NOMO-1 treated with DMSO at 0.1 percent for 48 hours (cell line): Measurements from ENCODE around the gene ARHGAP18.

ENCODE experiments used
- DNase-seq: peaks from one replicate; lab custom pipeline; 2025; ENCODE audit not compliant: unreplicated experiment; lab: John Stamatoyannopoulos, UW

ARHGAP18 gene

GRCh38 chr6:129621252-129621651, 88.7 kb downstream of the ARHGAP18 start:
- DNase-seq = no peak

- DNase-seq = no peak
These were observed 89.8 kb downstream of the ARHGAP18 start for GRCh38 chr6:129620234-129620610.

GRCh38 chr6:129619579-129620233, 90.3 kb downstream of the ARHGAP18 start:
- DNase-seq = no peak

GRCh38 chr6:129617986-129618385, 92.0 kb downstream of the ARHGAP18 start:
- DNase-seq = no peak

- DNase-seq = no peak
These were observed 94.5 kb downstream of the ARHGAP18 start for GRCh38 chr6:129615496-129615895.

GRCh38 chr6:129615020-129615419, 95.0 kb downstream of the ARHGAP18 start:
- no peak for DNase-seq

- DNase-seq = no peak
These were observed 95.5 kb downstream of the ARHGAP18 start for GRCh38 chr6:129614464-129614863.

- DNase-seq = no peak
These were observed 97.5 kb downstream of the ARHGAP18 start for GRCh38 chr6:129612440-129612839.

GRCh38 chr6:129609635-129610034, 100.3 kb downstream of the ARHGAP18 start:
- no peak for DNase-seq

- DNase-seq = no peak
These were observed 101.0 kb downstream of the ARHGAP18 start for GRCh38 chr6:129608886-129609537.

- DNase-seq = no peak
These were observed 102.3 kb downstream of the ARHGAP18 start for GRCh38 chr6:129607581-129608186.

GRCh38 chr6:129606664-129607063, 103.3 kb downstream of the ARHGAP18 start:
- peak; percentile 86 for DNase-seq

- DNase-seq = peak; percentile 76
These were observed 104.0 kb downstream of the ARHGAP18 start for GRCh38 chr6:129605967-129606366.

GRCh38 chr6:129605095-129605494, 104.9 kb downstream of the ARHGAP18 start:
- DNase-seq = no peak

- DNase-seq = no peak
These were observed 105.7 kb downstream of the ARHGAP18 start for GRCh38 chr6:129604321-129604720.

- no peak for DNase-seq
These were observed 106.2 kb downstream of the ARHGAP18 start for GRCh38 chr6:129603741-129604140.

GRCh38 chr6:129601323-129601722, 108.7 kb downstream of the ARHGAP18 start:
- no peak for DNase-seq

- DNase-seq = no peak
These were observed 110.5 kb downstream of the ARHGAP18 start for GRCh38 chr6:129599467-129599866.

- DNase-seq = peak; percentile 66
These were observed 111.5 kb downstream of the ARHGAP18 start for GRCh38 chr6:129598244-129599187.

- DNase-seq = no peak
These were observed 112.8 kb downstream of the ARHGAP18 start for GRCh38 chr6:129597023-129597713.

- no peak for DNase-seq
These were observed 113.5 kb downstream of the ARHGAP18 start for GRCh38 chr6:129596522-129596921.
